ENCODE data around the gene NFATC2. TPM values are rescaled to one million over a fixed set of nuclear protein-coding genes. Genes with fewer than 3 reads are reported as not detected.

NFATC2 gene
- total and polyA plus RNA-seq, 2 of the 8 experiments (the other 6 are each of a cell fraction or from before 2014, with no cell fraction given) = 0.27 to 0.91 TPM

DNA sequence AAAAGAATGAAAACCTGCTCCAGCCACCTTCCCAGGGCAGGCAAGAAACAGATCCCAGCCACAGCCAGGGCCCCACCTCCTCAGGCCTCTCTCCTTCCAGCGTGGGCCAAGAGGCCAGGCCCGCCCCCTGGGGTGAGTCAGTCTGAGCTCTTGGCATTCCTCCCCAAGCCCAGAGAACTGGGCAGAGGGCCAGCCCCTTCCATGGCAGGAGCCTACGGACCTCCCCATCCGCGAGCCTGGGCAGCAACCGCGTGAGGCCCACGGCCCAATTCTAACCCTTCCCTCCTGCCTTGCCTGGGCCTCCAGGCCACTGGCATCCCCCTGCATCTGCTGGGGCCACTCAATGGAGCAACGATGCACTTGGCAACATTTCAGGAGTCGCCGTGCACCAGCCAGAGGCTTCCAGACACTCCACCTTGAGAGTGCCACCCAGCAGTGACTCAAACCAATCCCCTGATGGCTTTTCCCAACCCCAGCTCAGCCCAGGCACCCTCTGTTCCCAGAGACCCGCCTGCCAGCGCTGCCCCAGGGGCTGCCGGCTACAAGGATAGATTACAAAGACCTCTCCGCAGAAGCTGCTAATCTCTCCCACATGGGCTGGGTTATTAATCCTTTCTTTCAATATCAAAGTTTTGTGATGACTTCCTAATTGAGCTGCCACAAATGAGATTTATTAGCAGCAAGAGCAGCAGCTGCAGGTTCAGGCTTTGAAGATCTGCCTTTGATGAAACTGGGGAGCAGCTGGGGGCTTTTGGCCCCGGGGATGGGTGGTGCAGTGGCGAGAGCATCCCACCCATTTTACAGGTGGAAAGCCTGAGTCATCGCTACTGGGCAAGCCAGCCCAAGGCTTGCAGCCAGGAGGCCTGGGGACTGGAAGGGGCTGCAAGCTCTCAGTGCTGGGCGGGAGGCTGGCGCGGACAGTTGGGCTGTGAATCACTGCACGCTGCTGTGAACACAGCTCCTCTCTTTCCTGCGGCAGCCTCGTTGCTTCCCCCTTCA lies 85.7 kb downstream of the NFATC2 start:
- Histone ChIP-seq H3K23me2 (ENCODE audit: low read depth, low read length) (peaks cover 3% of the 10 kb centered on the region; the same call in 1 of the 2 replicates), H3K9me3 (ENCODE audit: insufficient read depth in 2 of 2, low read depth in 1 of 2, low read length in 1 of 2) (no peaks in the 10 kb centered on the region), H3K79me1 (ENCODE audit: low read depth, low read length) (no peaks in the 10 kb centered on the region), H2AK5ac (ENCODE audit: low read depth, low read length) (no peak overlapping the region), H4K8ac (ENCODE audit: extremely low read depth, insufficient read depth, low read length) (no peak overlapping the region), H3K18ac (ENCODE audit: extremely low read depth, low read length) (no peak overlapping the region), H3K36me3 (ENCODE audit: control insufficient read depth in 2 of 4, insufficient read depth in 4 of 4, low read length in 3 of 4) (no peaks in the 10 kb centered on the region), H3K4me3 (ENCODE audit: extremely low read depth in 1 of 4, insufficient read depth in 2 of 4, low read depth in 3 of 4, low read length in 4 of 4) (no peak overlapping the region), H4K91ac (replicated peaks; ENCODE audit: insufficient read length, low read length) (no peak overlapping the region), H2AFZ (ENCODE audit: low read length) (no peak overlapping the region), H3K27me3 (replicated peaks in 1 of 4; ENCODE audit: control insufficient read depth in 3 of 4, extremely low read depth in 1 of 4, insufficient read depth in 3 of 4, low read length in 3 of 4) (no peaks in the 10 kb centered on the region), H4K5ac (ENCODE audit: insufficient read length, low read depth, low read length) (no peak overlapping the region), H2BK5ac (ENCODE audit: low read depth, low read length) (no peak overlapping the region), H2BK120ac (replicated peaks; ENCODE audit: low read depth, low read length) (no peak overlapping the region), H3K23ac (ENCODE audit: insufficient read length) (no peak overlapping the region), H3K9ac (replicated peaks in 1 of 4; ENCODE audit: extremely low read depth in 1 of 4, low read depth in 3 of 4, low read length in 3 of 4) (no peak overlapping the region), H3K4me2 (ENCODE audit: insufficient read depth in 1 of 2, low read depth in 2 of 2, low read length in 2 of 2) (no peak overlapping the region), H3K56ac (replicated peaks; ENCODE audit: insufficient read length, low read depth, low read length) (no peak overlapping the region), H3K4ac (replicated peaks; ENCODE audit: insufficient read length, low read depth, low read length) (no peak overlapping the region), H4K20me1 (replicated peaks in 1 of 2; ENCODE audit: control insufficient read depth in 1 of 2, insufficient read depth in 2 of 2, low read length in 2 of 2) (no peaks in the 10 kb centered on the region), H2BK15ac (ENCODE audit: low read length) (no peak overlapping the region), H3K14ac (ENCODE audit: insufficient read length) (no peak overlapping the region), H3K27ac (ENCODE audit: low read depth, low read length) (no peak overlapping the region), H2BK20ac (ENCODE audit: low read length) (no peak overlapping the region), H3K79me2 (ENCODE audit: control insufficient read depth in 1 of 2, insufficient read depth in 2 of 2, low read length in 2 of 2) (no peaks in the 10 kb centered on the region), H2BK12ac (ENCODE audit: low read depth, low read length) (no peak overlapping the region), H3K4me1 (replicated peaks in 1 of 4; ENCODE audit: control insufficient read depth in 3 of 4, insufficient read depth in 4 of 4, low read length in 3 of 4) (no peaks in the 10 kb centered on the region)
- 81% methylated on average over 24 of the region's 24 CpGs; no CpG with 5 or more reads in 1 of the 2 experiments for WGBS, 2 experiments (ENCODE audit: extremely low coverage in 1 of 2, insufficient coverage in 1 of 2, insufficient read length in 1 of 2, insufficient replicate concordance in 2 of 2, low coverage in 1 of 2, low lambda C conversion rate in 2 of 2, missing lambda C conversion rate in 1 of 2)
- ChIA-PET CTCF (ENCODE audit: partially characterized antibody) (interaction anchor here (0.6 to 1.4 kb wide), 5 partner anchors 17 to 138 kb away, joined by 3 to 4 read pairs (median 3); no protein-coding TSS in a partner anchor), POLR2A (ENCODE audit: partially characterized antibody) (no interaction called here)
- FAIRE-seq = no peak
- TF ChIP-seq, protein P1, sequence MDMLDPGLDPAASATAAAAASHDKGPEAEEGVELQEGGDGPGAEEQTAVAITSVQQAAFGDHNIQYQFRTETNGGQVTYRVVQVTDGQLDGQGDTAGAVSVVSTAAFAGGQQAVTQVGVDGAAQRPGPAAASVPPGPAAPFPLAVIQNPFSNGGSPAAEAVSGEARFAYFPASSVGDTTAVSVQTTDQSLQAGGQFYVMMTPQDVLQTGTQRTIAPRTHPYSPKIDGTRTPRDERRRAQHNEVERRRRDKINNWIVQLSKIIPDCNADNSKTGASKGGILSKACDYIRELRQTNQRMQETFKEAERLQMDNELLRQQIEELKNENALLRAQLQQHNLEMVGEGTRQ (IDR thresholded peaks at IDR 0.05; ENCODE audit: low read length) = no peak
- TF ChIP-seq KDM1A (IDR thresholded peaks at IDR 0.05; ENCODE audit: borderline replicate concordance, low read length) = 0 out of 2 replicates have a peak, but pooled peaks have one; percentile 39
- TF ChIP-seq CBX8 (IDR thresholded peaks at IDR 0.05; ENCODE audit: borderline replicate concordance, low read depth, low read length) = no peak
- DNase-seq (ENCODE audit: low read depth in 1 of 2, low spot score in 2 of 2) = no peak
